AG04449 (cell line): ENCODE measurements around the gene S100A14.
"Not testable (repeated sequence)": the region's sequence is repeated elsewhere in the genome, so short reads cannot be mapped to it uniquely, and the experiment has no call there.

Source experiments
- CTCF ChIA-PET: fragments of 350-600 bp; formaldehyde crosslinking; extraction: SDS; loops from one replicate; lab custom pipeline; 2021; ENCODE audit warnings: antibody characterized with exemption; lab: Yijun Ruan, JAX
- POLR2A ChIA-PET: fragments of 400-600, 350-600 bp; formaldehyde crosslinking; extraction: SDS; loops from one replicate; lab custom pipeline; 2020; ENCODE audit warnings: antibody characterized with exemption, inconsistent platforms; lab: Yijun Ruan, JAX
- DNase-seq: peaks from one replicate; pipeline ENCODE4 v3.0.0-alpha.2; 2010; ENCODE audit warnings: low read depth, low spot score
- H3K4me3 ChIP-seq: 2 replicates; pipeline ENCODE4 v1.5.1; 2011; ENCODE audit warnings: low read depth, mild to moderate bottlenecking, control low read depth, low read length
- CTCF ChIP-seq: IDR thresholded peaks from one replicate; pipeline ENCODE4 v1.5.1; 2011; ENCODE audit warnings: mild to moderate bottlenecking, moderate library complexity, low read length, control low read depth, inconsistent platforms; ENCODE audit not compliant: insufficient read depth; ENCODE audit errors: missing control alignments

Gene S100A14

GRCh38 chr1:153643816-153644215, 27.7 kb upstream of the S100A14 start:
- no peak for DNase-seq
- no peak for TF ChIP-seq CTCF
- CTCF ChIA-PET, result interaction anchor here (0.7 to 4.0 kb wide), 9 partner anchors 9 to 150 kb away, joined by 3 to 23 read pairs (median 6); partner anchors contain the start of genes CHTOP, S100A1 and S100A13
- POLR2A ChIA-PET, result interaction anchor here (2.3 to 3.0 kb wide), 2 partner anchors 10 to 17 kb away, joined by 8 to 16 read pairs; partner anchors contain the start of genes CHTOP and S100A13
- H3K4me3 ChIP-seq, result no peak overlapping the region

DNA sequence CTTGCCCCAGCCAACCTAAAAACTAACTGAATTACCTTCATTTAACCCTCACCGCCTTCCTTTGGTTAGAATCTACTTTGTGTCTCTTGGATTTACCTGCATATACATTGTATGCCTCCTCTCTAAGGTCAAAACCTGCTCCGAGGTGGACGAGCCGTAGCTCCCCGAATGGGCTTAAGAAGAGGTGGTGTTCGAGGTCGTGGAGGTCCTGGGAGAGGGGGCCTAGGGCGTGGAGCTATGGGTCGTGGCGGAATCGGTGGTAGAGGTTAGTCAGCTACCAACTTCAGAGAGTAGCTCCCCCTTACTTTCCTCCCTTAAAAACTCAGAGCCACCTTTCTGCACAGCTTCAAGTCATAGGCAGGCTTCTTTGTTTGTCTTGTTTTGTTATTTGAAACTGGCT, 27.0 kb upstream of the S100A14 start:
- no peak for TF ChIP-seq CTCF
- ChIA-PET CTCF (interaction anchor here (0.5 to 4.0 kb wide), 8 partner anchors 9 to 379 kb away, joined by 3 to 23 read pairs (median 5); partner anchors contain the start of genes CHTOP, S100A1 and S100A13), POLR2A (interaction anchor here (0.7 to 3.0 kb wide), 4 partner anchors 9 to 136 kb away, joined by 3 to 16 read pairs (median 6); partner anchors contain the start of genes CHTOP, S100A13 and S100A16)
- DNase-seq, result no peak
- no peak overlapping the region for H3K4me3 ChIP-seq

- POLR2A ChIA-PET, result no interaction called here
- CTCF ChIA-PET, result interaction anchor here (0.8 to 3.7 kb wide), 4 partner anchors 11 to 131 kb away, joined by 3 to 14 read pairs (median 8); partner anchors contain the start of genes S100A1 and S100A13
- H3K4me3 ChIP-seq, result no peak overlapping the region
- no peak for TF ChIP-seq CTCF
- DNase-seq, result no peak
Measured at GRCh38 chr1:153642161-153642560, 26.0 kb upstream of the S100A14 start.

- ChIA-PET CTCF (interaction anchor here (2.0 to 3.7 kb wide), 3 partner anchors 13 to 130 kb away, joined by 4 to 14 read pairs (median 13); partner anchors contain the start of genes S100A1 and S100A13), POLR2A (interaction anchor here (0.8 to 2.2 kb wide), 4 partner anchors 11 to 74 kb away, joined by 3 to 8 read pairs (median 4); partner anchors contain the start of gene S100A13)
- H3K4me3 ChIP-seq, result no peak overlapping the region
- no peak for TF ChIP-seq CTCF
- no peak for DNase-seq
Measured at GRCh38 chr1:153640861-153641260, 24.7 kb upstream of the S100A14 start.

- not testable (repeated sequence) for H3K4me3 ChIP-seq, DNase-seq
- CTCF ChIA-PET, result interaction anchor here (1.3 to 3.7 kb wide), 2 partner anchors 68 to 129 kb away, joined by 6 to 13 read pairs; no protein-coding TSS in a partner anchor
- POLR2A ChIA-PET, result interaction anchor here (0.8 to 2.2 kb wide), 4 partner anchors 11 to 73 kb away, joined by 3 to 8 read pairs (median 4); partner anchors contain the start of gene S100A13
Measured at GRCh38 chr1:153640213-153640612, 24.1 kb upstream of the S100A14 start.

DNA sequence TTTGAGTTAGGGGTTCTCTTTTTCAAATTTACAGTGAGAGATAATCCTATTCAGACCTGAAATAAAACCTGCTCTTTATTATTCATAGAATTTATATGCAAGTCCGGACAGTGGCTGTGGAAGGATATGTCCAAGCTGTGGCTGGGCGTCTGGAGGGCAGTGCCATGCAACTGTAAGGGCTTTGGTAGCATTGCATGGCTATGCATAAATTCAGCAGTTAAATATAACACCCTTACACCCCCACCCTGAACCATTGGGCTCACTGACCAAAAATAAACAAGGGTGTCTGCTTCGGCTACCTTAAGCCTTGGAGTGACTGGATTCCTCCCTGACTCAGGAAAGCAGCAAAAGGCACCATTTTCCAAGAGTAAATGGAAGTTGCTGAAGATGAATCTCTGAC, 23.2 kb upstream of the S100A14 start:
- no peak for TF ChIP-seq CTCF
- ChIA-PET POLR2A (interaction anchor here (1.2 to 2.1 kb wide), 3 partner anchors 10 to 21 kb away, joined by 3 to 8 read pairs (median 4); partner anchors contain the start of gene S100A13), CTCF (interaction anchor here (1.0 to 3.7 kb wide), 3 partner anchors 67 to 128 kb away, joined by 3 to 13 read pairs (median 6); no protein-coding TSS in a partner anchor)
- no peak for DNase-seq
- no peak overlapping the region for H3K4me3 ChIP-seq
